H9 (cell line): Measurements from ENCODE around the gene ABCB11. TPM values are rescaled to one million over a fixed set of nuclear protein-coding genes. Genes with fewer than 3 reads are reported as not detected.

Experiments used
- DNase-seq: peaks from one replicate; pipeline ENCODE4 v3.0.0-alpha.2; 2017
- H2AFZ ChIP-seq: one replicate; pipeline ENCODE4 v1.6.1; 2013; ENCODE audit warnings: mild to moderate bottlenecking, low read length, control low read depth, moderate library complexity
- H2AK5ac ChIP-seq: 2 replicates; pipeline ENCODE4 v1.6.1; 2013; ENCODE audit warnings: low read length, control low read depth, mixed read lengths; ENCODE audit not compliant: insufficient read length
- H2BK120ac ChIP-seq: one replicate; pipeline ENCODE4 v1.6.1; 2013; ENCODE audit warnings: low read depth, mild to moderate bottlenecking, low read length, control low read depth, inconsistent platforms; ENCODE audit not compliant: poor library complexity, severe bottlenecking
- H2BK12ac ChIP-seq: 2 replicates; pipeline ENCODE4 v1.6.1; 2013; ENCODE audit warnings: low read length, control low read depth, mixed read lengths, low read depth; ENCODE audit not compliant: insufficient read length
- H2BK15ac ChIP-seq: 2 replicates; pipeline ENCODE4 v1.6.1; 2013; ENCODE audit warnings: low read depth, low read length, control low read depth
- H2BK20ac ChIP-seq: one replicate; pipeline ENCODE4 v1.6.1; 2013; ENCODE audit warnings: low read depth, mild to moderate bottlenecking, low read length, control low read depth, inconsistent platforms; ENCODE audit not compliant: poor library complexity, severe bottlenecking
- H2BK5ac ChIP-seq: 2 replicates; pipeline ENCODE4 v1.6.1; 2013; ENCODE audit warnings: low read length, control low read depth, mixed read lengths; ENCODE audit not compliant: insufficient read length
- H3K14ac ChIP-seq: 2 replicates; pipeline ENCODE4 v1.6.1; 2013; ENCODE audit warnings: low read length, control low read depth; ENCODE audit not compliant: insufficient read depth
- H3K18ac ChIP-seq: 2 replicates; pipeline ENCODE4 v1.6.1; 2013; ENCODE audit warnings: low read depth, mild to moderate bottlenecking, mixed read lengths, low read length, control low read depth; ENCODE audit not compliant: insufficient read length
- H3K23ac ChIP-seq: 2 replicates; pipeline ENCODE4 v1.6.1; 2013; ENCODE audit warnings: low read length, control low read depth, mixed read lengths, low read depth; ENCODE audit not compliant: insufficient read length
- H3K23me2 ChIP-seq: 2 replicates; pipeline ENCODE4 v1.6.1; 2013; ENCODE audit warnings: low read depth, mild to moderate bottlenecking, mixed read lengths, low read length, control low read depth; ENCODE audit not compliant: insufficient read length, poor library complexity, severe bottlenecking
- H3K27ac ChIP-seq: 2 replicates; pipeline ENCODE4 v1.5.1; 2013; ENCODE audit warnings: low read length, control low read depth, mixed read lengths, low read depth; ENCODE audit not compliant: insufficient read length
- H3K27me3 ChIP-seq: 2 replicates; pipeline ENCODE4 v1.6.1; 2013; ENCODE audit warnings: low read length, control low read depth, inconsistent platforms; ENCODE audit not compliant: insufficient read depth
- H3K4ac ChIP-seq: 2 replicates; pipeline ENCODE4 v1.6.1; 2013; ENCODE audit warnings: low read depth, mild to moderate bottlenecking, control low read depth, inconsistent platforms, low read length, moderate library complexity
- H3K4me1 ChIP-seq: 2 replicates; pipeline ENCODE4 v1.6.1; 2013; ENCODE audit warnings: low read length, control low read depth, inconsistent platforms; ENCODE audit not compliant: insufficient read depth
- H3K4me2 ChIP-seq: 2 replicates; pipeline ENCODE4 v1.6.1; 2013; ENCODE audit warnings: low read length, control low read depth, mixed read lengths; ENCODE audit not compliant: insufficient read length, insufficient read depth
- H3K56ac ChIP-seq: 2 replicates; pipeline ENCODE4 v1.6.1; 2013; ENCODE audit warnings: low read depth, mild to moderate bottlenecking, mixed read lengths, low read length, control low read depth; ENCODE audit not compliant: insufficient read length
- H3K79me1 ChIP-seq: 2 replicates; pipeline ENCODE4 v1.6.1; 2013; ENCODE audit warnings: low read depth, mild to moderate bottlenecking, moderate library complexity, low read length, control low read depth, inconsistent platforms; ENCODE audit not compliant: insufficient read depth, poor library complexity, severe bottlenecking
- H3K79me2 ChIP-seq: 2 replicates; pipeline ENCODE4 v1.6.1; 2013; ENCODE audit warnings: low read length, control low read depth, inconsistent platforms; ENCODE audit not compliant: insufficient read depth
- H3K9ac ChIP-seq: 2 replicates; pipeline ENCODE4 v1.6.1; 2013; ENCODE audit warnings: low read length, control low read depth, mixed read lengths; ENCODE audit not compliant: insufficient read length; ENCODE audit errors: extremely low read depth
- H3K9me3 ChIP-seq: one replicate; pipeline ENCODE4 v1.6.1; 2013; ENCODE audit warnings: low read depth, low read length, inconsistent platforms; ENCODE audit not compliant: control insufficient read depth
- H3T11ph ChIP-seq: one replicate; pipeline ENCODE4 v1.6.1; 2013; ENCODE audit warnings: mild to moderate bottlenecking, low read length, control low read depth, inconsistent platforms
- H4K20me1 ChIP-seq: one replicate; pipeline ENCODE4 v1.6.1; 2013; ENCODE audit not compliant: control insufficient read depth, insufficient read length, insufficient read depth
- H4K5ac ChIP-seq: 2 replicates; pipeline ENCODE4 v1.6.1; 2013; ENCODE audit warnings: low read depth, mild to moderate bottlenecking, mixed read lengths, low read length, control low read depth; ENCODE audit not compliant: insufficient read length
- H4K8ac ChIP-seq: replicated peaks from 2 replicates; pipeline ENCODE4 v1.6.1; 2013; ENCODE audit warnings: low read length, control low read depth, mixed read lengths, low read depth; ENCODE audit not compliant: insufficient read length
- H4K91ac ChIP-seq: 2 replicates; pipeline ENCODE4 v1.6.1; 2013; ENCODE audit warnings: low read depth, mild to moderate bottlenecking, moderate library complexity, mixed read lengths, low read length, control low read depth; ENCODE audit not compliant: insufficient read length
- H3K27ac Mint-ChIP-seq, 3 experiments: 2 replicates in 2 of 3; 3 replicates in 1 of 3; pipeline ENCODE4 v1.8.0; 2020 to 2021; ENCODE audit warnings: mixed read lengths in 3 of 3, mild to moderate bottlenecking in 1 of 3, moderate library complexity in 1 of 3
- H3K27me3 Mint-ChIP-seq: 2 replicates; pipeline ENCODE4 v1.8.0; 2021; ENCODE audit warnings: low read depth, mild to moderate bottlenecking, moderate library complexity, mixed read lengths
- H3K36me3 Mint-ChIP-seq, 3 experiments: 2 replicates in 2 of 3; 3 replicates in 1 of 3; pipeline ENCODE4 v1.8.0; 2020 to 2021; ENCODE audit warnings: low read depth in 3 of 3, mixed read lengths in 3 of 3; ENCODE audit not compliant: insufficient read depth in 1 of 3
- H3K4me1 Mint-ChIP-seq, 2 experiments: 2 replicates each; pipeline ENCODE4 v1.8.0; 2020; ENCODE audit warnings: mixed read lengths in 2 of 2
- H3K4me3 Mint-ChIP-seq, 2 experiments: 2 replicates in 1 of 2; 3 replicates in 1 of 2; pipeline ENCODE4 v1.8.0; 2020 to 2021; ENCODE audit warnings: mild to moderate bottlenecking in 2 of 2, mixed read lengths in 2 of 2, moderate library complexity in 1 of 2
- H3K9me3 Mint-ChIP-seq, 2 experiments: 2 replicates in 1 of 2; 3 replicates in 1 of 2; pipeline ENCODE4 v1.8.0; 2020; ENCODE audit warnings: mild to moderate bottlenecking in 2 of 2, mixed read lengths in 2 of 2, moderate library complexity in 1 of 2
- WGBS: extraction: QIAGEN DNeasy Blood & Tissue Kit; methylation state at CpG from one replicate; pipeline ENCODE4 v1.1.7; 2013; ENCODE audit warnings: missing lambda C conversion rate, low lambda C conversion rate, mixed read lengths; ENCODE audit not compliant: insufficient read length; ENCODE audit errors: extremely low coverage; 5-methylcytosine and 5-hydroxymethylcytosine counted together
- total RNA-seq: library from RNA; stranded (reverse); gene quantifications from 2 replicates; pipeline ENCODE4 v1.2.1, GENCODE V29; 2021
- TF ChIP-seq, protein P1 (sequence below): fragments of 200-600 bp; sonication (generic); conservative IDR thresholded peaks from 3 replicates; pipeline ENCODE4 v1.8.0; 2021; ENCODE audit warnings: antibody characterized with exemption, mild to moderate bottlenecking

The ABCB11 gene
- total RNA-seq, 1 experiment from 2014 or later = not detected

DNA sequence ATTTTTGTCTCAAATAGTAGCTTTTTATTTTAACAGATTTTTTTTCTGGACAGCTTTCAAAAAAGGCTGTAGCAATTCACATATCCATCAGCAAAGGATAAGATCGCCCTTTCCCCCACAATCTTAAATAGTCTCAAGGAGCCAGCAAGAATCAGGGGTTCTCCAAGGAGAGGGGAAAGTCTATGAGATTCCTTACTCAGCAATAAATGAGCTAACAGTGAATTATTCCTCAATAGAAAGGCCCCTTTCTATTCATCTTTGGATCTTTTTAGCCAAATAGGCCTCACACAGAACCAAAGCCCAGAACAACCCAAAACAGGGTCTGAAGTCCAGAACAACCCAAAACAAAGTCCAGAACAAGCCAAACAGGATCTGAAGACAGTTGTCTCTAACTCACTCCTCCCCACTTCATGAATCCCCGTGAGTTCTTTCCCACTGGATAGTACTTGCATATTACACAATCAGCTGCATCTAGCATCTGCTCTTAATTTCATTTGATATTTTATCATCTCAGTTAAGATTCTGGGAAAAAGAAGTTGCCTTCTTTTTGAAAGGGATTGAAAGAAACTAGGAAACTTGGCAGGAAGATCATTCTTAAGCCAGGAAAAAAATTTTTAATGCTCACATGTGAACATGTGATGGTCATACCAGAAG, 34.9 kb upstream of the ABCB11 start:
- H3K27me3 Mint-ChIP-seq = no peaks in the 10 kb centered on the region
- H3K79me2 ChIP-seq = no peaks in the 10 kb centered on the region
- H2BK12ac ChIP-seq = no peak overlapping the region
- no peak overlapping the region for H3K27ac Mint-ChIP-seq
- H3K4me1 Mint-ChIP-seq = peaks cover 0 to 5% of the 10 kb centered on the region in 2 experiments; a peak in 1 of 4 replicates
- H3K14ac ChIP-seq = no peak overlapping the region
- H4K20me1 ChIP-seq = no peaks in the 10 kb centered on the region
- no peak for DNase-seq
- H3K9ac ChIP-seq = no peak overlapping the region
- H3T11ph ChIP-seq = no peak overlapping the region
- H3K4me3 Mint-ChIP-seq = no peak overlapping the region
- H4K91ac ChIP-seq = no peak overlapping the region
- TF ChIP-seq, protein P1, sequence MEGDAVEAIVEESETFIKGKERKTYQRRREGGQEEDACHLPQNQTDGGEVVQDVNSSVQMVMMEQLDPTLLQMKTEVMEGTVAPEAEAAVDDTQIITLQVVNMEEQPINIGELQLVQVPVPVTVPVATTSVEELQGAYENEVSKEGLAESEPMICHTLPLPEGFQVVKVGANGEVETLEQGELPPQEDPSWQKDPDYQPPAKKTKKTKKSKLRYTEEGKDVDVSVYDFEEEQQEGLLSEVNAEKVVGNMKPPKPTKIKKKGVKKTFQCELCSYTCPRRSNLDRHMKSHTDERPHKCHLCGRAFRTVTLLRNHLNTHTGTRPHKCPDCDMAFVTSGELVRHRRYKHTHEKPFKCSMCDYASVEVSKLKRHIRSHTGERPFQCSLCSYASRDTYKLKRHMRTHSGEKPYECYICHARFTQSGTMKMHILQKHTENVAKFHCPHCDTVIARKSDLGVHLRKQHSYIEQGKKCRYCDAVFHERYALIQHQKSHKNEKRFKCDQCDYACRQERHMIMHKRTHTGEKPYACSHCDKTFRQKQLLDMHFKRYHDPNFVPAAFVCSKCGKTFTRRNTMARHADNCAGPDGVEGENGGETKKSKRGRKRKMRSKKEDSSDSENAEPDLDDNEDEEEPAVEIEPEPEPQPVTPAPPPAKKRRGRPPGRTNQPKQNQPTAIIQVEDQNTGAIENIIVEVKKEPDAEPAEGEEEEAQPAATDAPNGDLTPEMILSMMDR = no peak
- no peaks in the 10 kb centered on the region for H3K9me3 ChIP-seq
- no peak overlapping the region for H2BK5ac ChIP-seq
- H3K56ac ChIP-seq = no peak overlapping the region
- H3K4ac ChIP-seq = no peak overlapping the region
- no peaks in the 10 kb centered on the region for H3K23me2 ChIP-seq
- H2BK20ac ChIP-seq = no peak overlapping the region
- H3K27ac ChIP-seq = no peak overlapping the region
- no peaks in the 10 kb centered on the region for H3K79me1 ChIP-seq
- no peak overlapping the region for H3K23ac ChIP-seq
- H2BK15ac ChIP-seq = no peak overlapping the region
- H3K18ac ChIP-seq = no peak overlapping the region
- H3K36me3 Mint-ChIP-seq = no peaks in the 10 kb centered on the region
- H2AK5ac ChIP-seq = no peak overlapping the region
- H3K4me2 ChIP-seq = no peak overlapping the region
- H3K27me3 ChIP-seq = no peaks in the 10 kb centered on the region
- no peaks in the 10 kb centered on the region for H3K4me1 ChIP-seq
- H4K8ac ChIP-seq = no peak overlapping the region
- H3K9me3 Mint-ChIP-seq = no peaks in the 10 kb centered on the region
- no CpG with 5 or more reads among the region's 2 CpGs for WGBS
- H2AFZ ChIP-seq = no peak overlapping the region
- H2BK120ac ChIP-seq = no peak overlapping the region
- no peak overlapping the region for H4K5ac ChIP-seq
